Forelimb muscle (tissue), 1 donor: ENCODE data around the gene C1GALT1C1L. TPM values are rescaled to one million over a fixed set of nuclear protein-coding genes. Genes with fewer than 3 reads are reported as not detected.
"Not testable (repeated sequence)": the region's sequence is repeated elsewhere in the genome, so short reads cannot be mapped to it uniquely, and the experiment has no call there.

Experiments
- DNase-seq: peaks from one replicate; pipeline ENCODE4 v3.0.0-alpha.2; 2013; ENCODE audit warnings: low read depth
- polyA plus RNA-seq: library from polyadenylated mRNA; unstranded; fragments of 120-200 nt; gene quantifications from one replicate; pipeline ENCODE4 v1.2.1, GENCODE V29; 2013; ENCODE audit not compliant: insufficient read length

The C1GALT1C1L gene
- polyA plus RNA-seq, 1 donor, result 1.0 TPM

DNA sequence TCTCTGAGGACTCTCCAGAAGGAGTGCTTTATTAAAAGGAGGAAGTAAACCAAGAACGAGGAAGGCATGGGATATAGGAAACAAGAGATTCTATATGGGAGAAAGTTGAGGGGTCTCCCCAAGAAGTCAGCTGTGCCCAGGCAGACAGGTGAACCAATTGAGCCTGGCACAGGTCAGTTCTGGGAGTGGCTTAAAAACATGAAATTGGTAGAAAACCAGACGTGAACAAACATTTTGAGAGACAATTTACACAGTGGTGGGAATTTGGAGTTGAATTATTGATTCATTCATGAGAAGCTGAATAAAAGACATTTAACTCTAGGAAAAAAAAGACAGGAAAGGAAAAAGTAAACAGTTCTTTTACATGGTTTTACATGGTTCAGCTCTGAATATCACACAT lies 22.7 kb downstream of the C1GALT1C1L start:
- no peak for DNase-seq

DNA sequence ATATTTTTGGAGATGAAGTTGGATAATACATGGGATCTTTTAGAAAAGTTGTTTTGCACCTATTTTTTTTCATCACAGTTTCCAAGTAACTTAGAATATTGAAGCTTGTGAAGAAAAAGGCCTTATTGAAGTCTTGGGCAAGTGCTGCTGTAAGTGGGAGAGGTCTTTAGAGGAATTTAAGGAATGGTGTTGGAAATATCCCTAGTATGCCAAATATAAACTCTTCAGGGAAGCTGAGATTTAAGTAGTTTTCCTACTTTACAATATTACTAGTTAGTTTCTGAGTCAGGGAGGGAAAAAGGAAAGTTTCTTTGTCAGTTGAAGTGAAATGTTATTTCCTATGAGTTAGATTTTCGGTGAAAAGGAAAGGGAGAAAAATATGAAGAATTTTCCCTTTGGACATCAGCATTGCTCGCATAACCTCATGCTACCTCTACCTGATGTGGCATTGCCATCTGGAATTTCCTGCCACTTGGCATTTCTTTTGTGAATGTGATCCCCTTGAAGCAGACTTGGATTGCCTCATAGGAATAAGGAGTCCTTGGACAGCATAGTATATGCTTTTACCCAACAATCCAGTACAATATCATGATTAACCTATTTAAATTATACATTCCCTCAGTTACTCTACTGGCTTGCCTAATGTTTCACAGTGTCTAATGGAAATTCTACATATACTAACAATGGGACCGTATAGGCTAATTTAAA lies 27.1 kb downstream of the C1GALT1C1L start:
- DNase-seq, result no peak

DNA sequence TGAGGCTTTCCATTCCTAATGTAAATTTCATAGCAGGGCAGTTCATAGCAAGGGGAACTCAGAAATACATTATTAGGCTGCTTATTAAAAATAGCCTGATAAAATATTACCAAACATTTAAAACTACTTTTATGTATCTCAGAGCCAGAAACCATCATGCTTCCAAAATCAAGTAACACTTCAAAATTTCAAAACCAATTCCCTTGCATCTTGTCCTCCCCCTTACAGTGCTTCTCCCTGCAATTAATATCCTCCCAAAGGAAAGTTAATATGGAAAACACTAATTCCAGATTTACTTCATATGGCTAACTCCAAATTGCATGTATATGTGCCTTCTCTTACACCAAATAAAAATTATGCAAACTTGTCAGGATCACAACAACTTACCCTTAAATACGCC lies 32.5 kb downstream of the C1GALT1C1L start:
- no peak for DNase-seq

DNA sequence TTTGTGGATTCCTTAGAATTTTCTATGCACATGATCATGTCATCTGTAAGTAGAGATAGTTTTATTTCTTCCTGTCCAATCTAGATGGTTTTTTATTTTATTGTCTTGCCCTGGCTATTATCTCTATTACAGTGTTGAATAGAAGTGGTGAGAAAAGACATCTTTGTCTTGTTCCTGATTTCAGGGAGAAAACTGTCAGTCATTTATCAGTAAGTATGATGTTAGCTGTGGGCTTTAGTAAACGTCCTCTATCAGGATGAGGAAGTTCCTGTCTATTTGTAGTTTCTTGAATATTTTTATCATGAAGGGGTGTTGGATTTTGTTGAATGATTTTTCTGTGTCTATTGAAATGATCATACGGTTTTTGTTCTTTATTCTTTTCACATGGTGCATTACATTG lies 33.9 kb downstream of the C1GALT1C1L start:
- DNase-seq, result no peak

DNA sequence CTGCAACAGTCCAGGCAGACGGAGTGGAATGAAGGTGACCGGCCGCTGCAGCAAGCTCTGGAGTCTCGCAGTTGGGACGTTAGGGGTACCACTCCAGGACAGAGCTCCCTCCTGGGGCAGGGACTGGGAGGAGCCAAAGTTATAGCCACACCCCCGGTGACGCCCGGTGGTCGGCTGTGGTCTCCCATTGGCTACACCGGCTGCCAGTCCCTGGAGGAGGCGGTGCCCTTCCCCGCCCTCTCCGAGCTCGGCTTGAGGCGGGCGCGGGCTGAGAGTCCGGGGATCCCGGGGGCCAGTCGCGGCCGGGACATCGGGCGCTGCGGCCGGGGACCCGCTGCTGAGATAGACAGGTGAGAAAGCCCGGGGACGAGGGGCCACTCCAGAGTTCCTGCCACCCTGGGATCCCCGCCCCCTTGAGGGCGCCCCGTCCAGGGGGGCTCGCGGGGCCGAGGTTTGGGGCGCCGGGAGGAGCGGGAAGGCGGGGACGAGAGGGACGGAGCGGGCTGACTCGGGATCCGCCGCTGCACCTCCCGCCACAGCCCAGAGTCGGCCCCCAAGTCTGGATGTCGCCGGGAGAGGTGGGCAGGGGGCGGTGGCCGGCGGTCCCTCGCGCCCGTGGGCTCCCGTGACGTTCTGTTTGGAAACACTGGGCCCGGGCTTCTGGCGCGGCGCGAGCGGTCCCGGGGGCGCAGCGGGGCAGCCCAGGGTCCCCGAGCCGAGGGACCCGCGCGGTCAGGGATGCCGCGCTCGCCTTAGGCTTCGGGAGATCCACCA lies 39.0 kb downstream of the C1GALT1C1L start, which contains the start of gene PLEKHH2:
TSS of gene PLEKHH2 (plus strand) at position 231 of the 774 bp plus-strand sequence. CDS start 7,414 bp downstream, outside the sequence.
- peak; percentile 55 for DNase-seq

DNA sequence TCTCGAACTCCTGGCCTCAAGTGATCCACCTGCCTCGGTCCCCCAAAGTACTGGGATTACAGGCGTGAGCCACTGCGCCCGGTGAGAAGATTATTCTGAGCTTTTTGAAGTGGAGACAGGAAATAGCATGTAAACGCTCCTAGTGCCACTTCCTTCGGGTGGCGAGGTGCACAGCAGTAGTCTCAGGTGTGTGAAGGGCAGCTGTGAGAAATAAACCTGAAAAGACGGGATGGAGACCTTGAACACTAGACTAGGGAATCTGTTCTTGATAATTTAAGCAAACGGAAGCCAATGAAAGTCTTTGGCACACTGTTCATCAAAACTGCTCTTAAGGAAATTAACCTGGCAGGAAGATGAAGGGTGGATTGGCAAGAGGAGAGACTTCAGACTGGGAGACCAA lies 39.6 kb downstream of the C1GALT1C1L start:
- DNase-seq, result no peak

DNA sequence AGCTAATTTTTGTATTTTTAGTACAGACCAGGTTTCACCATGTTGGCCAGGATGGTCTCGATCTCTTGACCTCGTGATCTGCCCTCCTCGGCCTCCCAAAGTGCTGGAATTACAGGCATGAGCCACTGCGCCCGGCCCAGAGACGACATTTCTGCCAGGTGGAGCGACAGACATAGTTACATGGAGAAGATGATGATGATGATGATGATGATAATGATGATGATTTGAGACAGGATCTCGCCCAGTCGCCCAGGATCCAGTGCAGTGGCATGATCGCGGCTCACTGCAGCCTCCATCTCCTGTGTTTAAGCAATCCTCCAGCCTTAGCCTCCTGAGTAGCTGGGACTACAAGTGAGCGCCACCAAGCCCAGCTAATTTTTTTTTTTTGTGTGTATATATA lies 40.1 kb downstream of the C1GALT1C1L start:
- DNase-seq, result not testable (repeated sequence)

DNA sequence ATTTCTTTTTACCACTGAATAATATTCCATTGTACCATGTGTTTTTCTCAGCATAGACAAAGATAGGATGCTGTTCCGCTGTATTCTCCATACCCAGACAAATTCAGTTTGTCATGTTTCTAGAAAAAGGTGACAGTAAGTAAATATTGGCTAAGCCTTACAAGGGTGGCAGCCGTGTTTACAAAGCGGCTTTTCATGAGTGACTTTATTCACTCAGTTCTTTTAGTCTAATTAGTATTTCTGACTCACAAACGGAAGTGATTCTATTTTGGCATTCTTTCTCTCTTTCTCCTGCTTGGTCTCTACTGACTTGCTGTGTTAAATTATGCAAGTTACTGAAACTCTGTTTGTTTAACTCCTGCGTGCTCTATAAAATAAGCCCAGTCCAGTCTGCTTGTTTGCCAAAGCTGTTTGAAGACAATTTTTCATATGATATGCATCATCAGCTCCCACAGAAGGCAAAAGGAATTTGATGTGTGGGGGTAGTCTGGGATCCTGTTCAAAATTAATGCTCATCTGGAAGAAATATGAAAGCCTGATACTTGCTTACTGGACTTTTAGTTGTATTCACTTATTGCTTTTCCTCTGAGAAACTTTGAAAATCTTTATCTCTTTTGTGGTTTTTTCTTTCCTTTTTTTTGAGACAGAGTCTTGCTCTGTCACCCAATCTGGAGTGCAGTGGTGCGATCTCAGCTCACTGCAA lies 41.5 kb downstream of the C1GALT1C1L start:
- no peak for DNase-seq

DNA sequence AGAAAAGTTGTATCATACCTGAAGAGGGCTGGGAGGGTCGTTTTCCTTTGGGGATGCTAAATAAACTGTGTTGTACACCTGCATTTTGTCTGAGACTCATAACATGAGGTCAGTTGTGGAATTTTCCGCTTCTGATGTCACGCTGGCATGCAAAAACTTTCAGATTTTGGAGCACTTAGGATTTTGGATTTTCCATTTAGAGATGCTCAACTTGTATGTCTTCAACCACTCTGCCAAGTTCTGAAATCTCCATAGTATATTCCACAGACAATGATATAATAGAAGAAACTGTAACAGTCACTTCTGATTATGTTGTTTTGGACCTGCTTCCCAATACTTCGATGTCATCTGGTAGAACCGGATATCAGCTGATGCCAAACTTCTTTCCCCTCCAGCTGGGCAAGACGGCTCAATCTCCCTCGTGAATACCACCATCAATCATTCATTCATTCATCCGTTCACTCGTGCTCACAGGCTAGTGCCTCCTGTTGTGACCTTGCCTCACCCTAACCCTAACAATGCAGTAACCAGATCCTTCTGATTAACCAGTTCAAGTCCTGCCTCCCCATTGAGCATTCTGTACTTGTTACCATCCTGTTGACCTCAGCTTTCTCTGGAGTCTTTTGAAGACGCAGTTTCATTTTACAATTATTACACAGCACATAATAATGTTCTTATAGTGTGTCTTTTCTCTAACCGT lies 44.5 kb downstream of the C1GALT1C1L start:
- DNase-seq, result no peak

Other genes starting within 250 kb of the C1GALT1C1L start
- gene THADA, start 80.4 kb downstream of the C1GALT1C1L start, polyA plus RNA-seq, result 17.0 TPM
- gene PLEKHH2, start 39.2 kb downstream of the C1GALT1C1L start, polyA plus RNA-seq, result 7.4 TPM
- gene DYNC2LI1, start 97.6 kb upstream of the C1GALT1C1L start, polyA plus RNA-seq, result 19.5 TPM
- 0.05 TPM for gene ABCG5, start 162.4 kb upstream of the C1GALT1C1L start, polyA plus RNA-seq
- gene ABCG8, start 162.5 kb upstream of the C1GALT1C1L start, polyA plus RNA-seq, result 0.09 TPM